ENCODE measurements around the gene ATP8B3. TPM values are rescaled to one million over a fixed set of nuclear protein-coding genes. Genes with fewer than 3 reads are reported as not detected.
A peak's percentile ranks its signal among the peaks of the same experiment; 100 is the strongest.

ATP8B3 gene
- polyA plus RNA-seq, 1 donor (not counting 4 experiments of a cell fraction or from before 2014, with no cell fraction given): 0.98 TPM

GRCh38 chr19:1782521-1782920 lies 29.6 kb downstream of the ATP8B3 start:
- no peak overlapping the region for H2AFZ ChIP-seq (ENCODE audit: control insufficient read depth, low read length)
- FAIRE-seq (no peak), DNase-seq (ENCODE audit: low read depth, low spot score) (no peak)
- no peaks in the 10 kb centered on the region for H4K20me1 ChIP-seq (ENCODE audit: control insufficient read depth, extremely low read depth, insufficient read depth, low read length)
- no peaks in the 10 kb centered on the region for H3K4me1 ChIP-seq (ENCODE audit: control insufficient read depth, extremely low read depth, insufficient read depth, low read length)
- no peak overlapping the region for H3K9ac ChIP-seq (ENCODE audit: control insufficient read depth, extremely low read depth, insufficient read depth, low read length)
- dilution Hi-C loops (cut with MboI; ENCODE audit: extremely low pct_ligation_motif_present, low sequenced_read_pairs): no loop called here
- no peak overlapping the region for H3K27ac ChIP-seq (ENCODE audit: control insufficient read depth, insufficient read depth, low read length)
- H3K27me3 ChIP-seq (ENCODE audit: control insufficient read depth, extremely low read depth, insufficient read depth, low read length): peaks cover 32% of the 10 kb centered on the region
- no peaks in the 10 kb centered on the region for H3K9me1 ChIP-seq (ENCODE audit: control insufficient read depth, extremely low read depth, insufficient read depth, low read length)
- H3K36me3 ChIP-seq (ENCODE audit: control insufficient read depth in 2 of 2, extremely low read depth in 1 of 2, insufficient read depth in 2 of 2, low read length in 2 of 2): no peaks in the 10 kb centered on the region
- no peaks in the 10 kb centered on the region for H3K79me2 ChIP-seq (ENCODE audit: control insufficient read depth, insufficient read depth, low read length)
- TF ChIP-seq EZH2 (IDR thresholded peaks at IDR 0.05; ENCODE audit: low read length): no peak
- TF ChIP-seq, protein P1, sequence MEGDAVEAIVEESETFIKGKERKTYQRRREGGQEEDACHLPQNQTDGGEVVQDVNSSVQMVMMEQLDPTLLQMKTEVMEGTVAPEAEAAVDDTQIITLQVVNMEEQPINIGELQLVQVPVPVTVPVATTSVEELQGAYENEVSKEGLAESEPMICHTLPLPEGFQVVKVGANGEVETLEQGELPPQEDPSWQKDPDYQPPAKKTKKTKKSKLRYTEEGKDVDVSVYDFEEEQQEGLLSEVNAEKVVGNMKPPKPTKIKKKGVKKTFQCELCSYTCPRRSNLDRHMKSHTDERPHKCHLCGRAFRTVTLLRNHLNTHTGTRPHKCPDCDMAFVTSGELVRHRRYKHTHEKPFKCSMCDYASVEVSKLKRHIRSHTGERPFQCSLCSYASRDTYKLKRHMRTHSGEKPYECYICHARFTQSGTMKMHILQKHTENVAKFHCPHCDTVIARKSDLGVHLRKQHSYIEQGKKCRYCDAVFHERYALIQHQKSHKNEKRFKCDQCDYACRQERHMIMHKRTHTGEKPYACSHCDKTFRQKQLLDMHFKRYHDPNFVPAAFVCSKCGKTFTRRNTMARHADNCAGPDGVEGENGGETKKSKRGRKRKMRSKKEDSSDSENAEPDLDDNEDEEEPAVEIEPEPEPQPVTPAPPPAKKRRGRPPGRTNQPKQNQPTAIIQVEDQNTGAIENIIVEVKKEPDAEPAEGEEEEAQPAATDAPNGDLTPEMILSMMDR (optimal IDR thresholded peaks at IDR 0.05 in 1 of 3, IDR thresholded peaks at IDR 0.05 in 1 of 3, conservative IDR thresholded peaks at IDR 0.05 in 1 of 3; ENCODE audit: extremely low read depth in 1 of 3, insufficient read depth in 2 of 3, low read length in 3 of 3): no peak
- no peaks in the 10 kb centered on the region for H3K9me3 ChIP-seq (ENCODE audit: control insufficient read depth, low read depth, low read length)
- H3K4me3 ChIP-seq (ENCODE audit: control insufficient read depth in 2 of 3, extremely low read depth in 1 of 3, insufficient read depth in 2 of 3, low read depth in 1 of 3, low read length in 3 of 3): no peak overlapping the region
- no peak overlapping the region for H3K4me2 ChIP-seq (ENCODE audit: control insufficient read depth, extremely low read depth, insufficient read depth, low read depth, low read length)

DNA sequence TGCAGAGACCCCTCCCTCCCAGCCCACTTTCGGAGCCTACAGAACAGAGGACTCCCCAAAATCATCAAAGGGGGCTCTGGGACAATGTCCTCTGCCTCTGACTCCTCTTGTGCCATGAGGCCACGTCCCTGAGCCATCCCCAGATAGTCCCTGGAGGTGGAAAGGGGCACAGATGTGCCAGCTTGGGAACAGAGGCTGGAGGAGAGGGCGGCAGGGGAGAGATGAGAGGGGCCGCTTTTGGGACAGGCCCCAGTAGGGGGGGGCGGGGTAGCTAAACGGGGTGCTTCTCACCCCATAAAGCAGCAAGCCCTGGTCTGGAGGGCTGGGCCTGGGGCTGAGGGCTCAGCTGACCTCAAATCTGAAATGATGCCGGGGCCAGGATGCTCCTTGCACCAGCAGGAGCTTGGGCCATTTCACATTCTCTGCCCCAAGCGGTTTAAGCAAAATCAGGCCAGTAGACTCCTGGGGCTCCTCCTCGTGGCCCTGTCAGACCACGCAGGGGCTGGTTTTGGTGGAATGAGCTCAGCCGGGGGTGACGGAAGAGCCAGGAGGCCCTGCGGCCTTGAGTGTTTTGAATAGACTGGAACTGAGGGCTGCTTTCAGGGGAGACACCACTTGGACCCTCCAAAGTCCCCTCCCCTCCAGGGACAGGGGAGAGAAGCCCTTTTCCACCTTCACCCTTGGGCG lies 31.7 kb downstream of the ATP8B3 start:
- no peak overlapping the region for H2AFZ ChIP-seq (ENCODE audit: control insufficient read depth, low read length)
- no peaks in the 10 kb centered on the region for H3K9me3 ChIP-seq (ENCODE audit: control insufficient read depth, low read depth, low read length)
- H3K36me3 ChIP-seq (ENCODE audit: control insufficient read depth in 2 of 2, extremely low read depth in 1 of 2, insufficient read depth in 2 of 2, low read length in 2 of 2): no peaks in the 10 kb centered on the region
- no peak overlapping the region for H3K4me3 ChIP-seq (ENCODE audit: control insufficient read depth in 2 of 3, extremely low read depth in 1 of 3, insufficient read depth in 2 of 3, low read depth in 1 of 3, low read length in 3 of 3)
- H3K79me2 ChIP-seq (ENCODE audit: control insufficient read depth, insufficient read depth, low read length): no peaks in the 10 kb centered on the region
- H3K27ac ChIP-seq (ENCODE audit: control insufficient read depth, insufficient read depth, low read length): no peak overlapping the region
- no peaks in the 10 kb centered on the region for H3K9me1 ChIP-seq (ENCODE audit: control insufficient read depth, extremely low read depth, insufficient read depth, low read length)
- no peak for TF ChIP-seq EZH2 (IDR thresholded peaks at IDR 0.05; ENCODE audit: low read length)
- TF ChIP-seq, protein P1 (optimal IDR thresholded peaks at IDR 0.05 in 1 of 3, IDR thresholded peaks at IDR 0.05 in 1 of 3, conservative IDR thresholded peaks at IDR 0.05 in 1 of 3; ENCODE audit: extremely low read depth in 1 of 3, insufficient read depth in 2 of 3, low read length in 3 of 3): peak; percentile 25 to 27 (median 26)
- FAIRE-seq (no peak), DNase-seq (ENCODE audit: low read depth, low spot score) (no peak)
- no peak overlapping the region for H3K9ac ChIP-seq (ENCODE audit: control insufficient read depth, extremely low read depth, insufficient read depth, low read length)
- peaks cover 41% of the 10 kb centered on the region for H3K27me3 ChIP-seq (ENCODE audit: control insufficient read depth, extremely low read depth, insufficient read depth, low read length)
- no peaks in the 10 kb centered on the region for H4K20me1 ChIP-seq (ENCODE audit: control insufficient read depth, extremely low read depth, insufficient read depth, low read length)
- dilution Hi-C loops (cut with MboI; ENCODE audit: extremely low pct_ligation_motif_present, low sequenced_read_pairs): no loop called here
- no peaks in the 10 kb centered on the region for H3K4me1 ChIP-seq (ENCODE audit: control insufficient read depth, extremely low read depth, insufficient read depth, low read length)
- no peak overlapping the region for H3K4me2 ChIP-seq (ENCODE audit: control insufficient read depth, extremely low read depth, insufficient read depth, low read depth, low read length)
